22Rv1 (cell line): ENCODE data around the gene POLR2M.

ENCODE experiments used
- H3K27ac ChIP-seq: fragments of 450-650 bp; 2 replicates; pipeline ENCODE4 v1.5.1; 2017
- ZFX ChIP-seq: fragments of 450-650 bp; IDR thresholded peaks from 2 replicates; pipeline ENCODE4 v1.6.1; 2017; ENCODE audit warnings: antibody characterized with exemption, borderline replicate concordance
- TF ChIP-seq, protein P1 (sequence below): fragments of 450-650 bp; IDR thresholded peaks from 2 replicates; pipeline ENCODE4 v1.5.1; 2017; ENCODE audit warnings: mild to moderate bottlenecking

The POLR2M gene

DNA sequence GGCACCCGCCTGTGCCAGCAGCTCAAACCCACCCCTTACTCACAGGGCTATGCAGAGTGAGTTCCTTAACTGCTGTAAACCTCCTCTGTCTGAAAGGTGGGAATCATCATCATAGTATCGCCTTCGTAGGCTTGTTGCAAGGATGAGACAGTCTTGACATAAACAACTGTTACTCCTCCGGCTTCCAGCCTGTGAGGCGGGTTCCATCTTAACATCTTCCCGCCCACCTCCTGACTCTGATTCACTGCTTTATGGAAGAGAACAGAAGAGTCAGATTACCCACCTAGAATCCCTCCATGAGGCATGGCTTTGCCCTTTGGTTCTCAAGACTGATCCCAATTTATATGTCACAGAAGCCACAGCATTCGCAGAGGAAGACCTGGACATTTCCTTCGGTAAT, 21.9 kb downstream of the POLR2M start:
- TF ChIP-seq, protein P1, sequence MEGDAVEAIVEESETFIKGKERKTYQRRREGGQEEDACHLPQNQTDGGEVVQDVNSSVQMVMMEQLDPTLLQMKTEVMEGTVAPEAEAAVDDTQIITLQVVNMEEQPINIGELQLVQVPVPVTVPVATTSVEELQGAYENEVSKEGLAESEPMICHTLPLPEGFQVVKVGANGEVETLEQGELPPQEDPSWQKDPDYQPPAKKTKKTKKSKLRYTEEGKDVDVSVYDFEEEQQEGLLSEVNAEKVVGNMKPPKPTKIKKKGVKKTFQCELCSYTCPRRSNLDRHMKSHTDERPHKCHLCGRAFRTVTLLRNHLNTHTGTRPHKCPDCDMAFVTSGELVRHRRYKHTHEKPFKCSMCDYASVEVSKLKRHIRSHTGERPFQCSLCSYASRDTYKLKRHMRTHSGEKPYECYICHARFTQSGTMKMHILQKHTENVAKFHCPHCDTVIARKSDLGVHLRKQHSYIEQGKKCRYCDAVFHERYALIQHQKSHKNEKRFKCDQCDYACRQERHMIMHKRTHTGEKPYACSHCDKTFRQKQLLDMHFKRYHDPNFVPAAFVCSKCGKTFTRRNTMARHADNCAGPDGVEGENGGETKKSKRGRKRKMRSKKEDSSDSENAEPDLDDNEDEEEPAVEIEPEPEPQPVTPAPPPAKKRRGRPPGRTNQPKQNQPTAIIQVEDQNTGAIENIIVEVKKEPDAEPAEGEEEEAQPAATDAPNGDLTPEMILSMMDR: no peak
- TF ChIP-seq ZFX: no peak
- no peak overlapping the region for H3K27ac ChIP-seq

DNA sequence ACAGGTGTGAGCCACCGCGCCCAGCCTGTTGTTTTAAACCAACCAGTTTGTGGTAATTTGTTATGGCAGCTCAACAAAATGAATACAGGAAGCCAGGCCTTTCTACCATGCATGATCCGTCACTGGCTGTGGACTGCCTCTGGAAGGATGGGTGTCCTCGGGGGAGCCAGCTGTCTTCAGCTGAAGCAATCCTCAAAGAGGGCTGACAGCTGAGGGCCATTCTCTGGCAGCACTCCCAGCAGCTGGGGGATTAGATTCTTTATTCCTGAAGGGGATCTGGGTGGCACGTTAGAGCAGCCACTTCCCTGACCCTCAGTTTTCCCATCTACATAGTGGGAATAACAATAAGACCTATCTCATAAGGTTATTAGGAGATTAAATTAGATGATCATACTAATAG, 24.4 kb downstream of the POLR2M start:
- H3K27ac ChIP-seq: no peak overlapping the region
- TF ChIP-seq, protein P1: no peak
- no peak for TF ChIP-seq ZFX

DNA sequence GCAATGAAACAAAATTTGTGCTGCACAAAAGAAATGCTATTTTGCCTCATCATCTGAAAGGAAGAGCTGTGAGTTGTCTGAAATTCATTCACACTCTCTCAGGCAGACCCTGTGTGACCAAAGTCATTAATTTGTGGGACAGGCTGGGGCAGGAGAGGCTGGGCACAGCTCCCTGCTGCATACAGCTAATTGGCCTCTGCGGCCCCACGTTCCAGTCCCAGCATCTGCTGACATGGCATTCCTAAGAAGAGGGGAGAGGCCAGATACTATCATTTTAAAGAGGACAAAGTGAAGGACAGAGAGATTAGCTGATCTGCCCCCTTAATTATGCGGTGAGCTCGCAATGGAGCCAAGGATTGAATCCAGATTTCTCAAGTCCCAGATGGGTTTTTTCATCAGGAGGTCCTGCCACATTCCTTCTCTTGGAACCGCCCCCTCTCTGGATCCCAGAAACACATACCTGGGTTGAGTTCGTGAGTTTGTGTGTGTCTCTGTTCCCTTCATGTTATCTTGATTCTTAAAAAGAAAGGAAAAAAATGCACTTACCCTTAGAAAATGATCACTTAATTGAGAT, 25.1 kb downstream of the POLR2M start:
- TF ChIP-seq, protein P1: no peak
- no peak for TF ChIP-seq ZFX
- no peak overlapping the region for H3K27ac ChIP-seq

DNA sequence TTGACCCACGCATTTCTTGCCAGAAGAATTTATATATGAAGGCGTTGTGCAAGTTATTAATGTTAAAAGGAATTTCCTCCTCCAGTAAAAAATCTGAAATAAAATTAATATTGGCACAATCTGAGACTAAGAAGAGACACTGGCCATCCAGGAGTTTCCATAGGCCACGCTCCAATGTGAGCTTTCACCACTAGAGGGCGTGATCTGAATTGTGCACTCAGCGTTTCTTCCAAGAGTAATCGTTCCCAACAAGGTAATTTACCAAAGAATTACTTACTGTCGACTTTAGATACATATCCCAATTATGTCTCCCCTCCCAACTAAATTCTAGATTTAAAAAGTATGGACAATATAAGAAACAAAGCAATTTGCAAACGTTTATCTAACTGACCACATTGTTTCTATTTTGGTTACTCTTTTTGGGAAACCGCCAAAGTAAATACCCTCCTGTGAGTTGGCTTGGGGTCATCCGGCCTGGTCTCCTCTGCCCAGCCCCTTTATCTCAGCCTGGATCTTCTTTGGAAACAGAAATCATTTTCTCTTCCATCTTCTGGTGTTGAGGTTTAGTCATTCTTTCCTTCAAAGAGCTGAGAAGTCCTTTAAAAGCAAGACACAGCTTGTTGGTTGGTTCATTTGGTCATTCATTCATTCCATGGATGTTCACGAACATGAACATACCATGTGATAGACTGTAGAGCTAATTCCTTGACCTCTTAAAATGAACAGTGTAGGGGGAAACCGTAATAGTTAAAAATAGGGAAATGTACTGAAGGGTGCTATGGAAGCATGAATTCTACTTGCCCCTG, 26.2 kb downstream of the POLR2M start:
- H3K27ac ChIP-seq: no peak overlapping the region
- TF ChIP-seq, protein P1: peak; percentile 96
- no peak for TF ChIP-seq ZFX

DNA sequence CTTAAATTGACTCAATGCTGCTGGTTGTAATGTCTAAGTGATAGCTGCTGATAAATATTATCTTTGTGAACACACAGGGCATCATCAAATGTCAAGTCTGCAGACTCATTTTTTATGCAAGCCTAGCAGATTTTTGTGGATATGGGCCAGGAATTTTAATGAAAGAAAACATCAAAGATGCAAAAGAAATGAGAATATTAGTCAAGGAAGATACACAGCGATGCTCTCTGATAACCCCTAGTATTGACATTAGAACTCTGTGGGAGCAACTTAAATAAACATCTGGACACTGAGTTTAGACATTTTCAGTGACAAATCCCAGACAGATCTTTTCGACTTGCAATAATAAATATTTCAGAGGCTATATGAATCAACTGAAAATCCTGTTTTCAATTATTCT, 28.3 kb downstream of the POLR2M start:
- no peak for TF ChIP-seq ZFX
- TF ChIP-seq, protein P1: no peak
- H3K27ac ChIP-seq: no peak overlapping the region

DNA sequence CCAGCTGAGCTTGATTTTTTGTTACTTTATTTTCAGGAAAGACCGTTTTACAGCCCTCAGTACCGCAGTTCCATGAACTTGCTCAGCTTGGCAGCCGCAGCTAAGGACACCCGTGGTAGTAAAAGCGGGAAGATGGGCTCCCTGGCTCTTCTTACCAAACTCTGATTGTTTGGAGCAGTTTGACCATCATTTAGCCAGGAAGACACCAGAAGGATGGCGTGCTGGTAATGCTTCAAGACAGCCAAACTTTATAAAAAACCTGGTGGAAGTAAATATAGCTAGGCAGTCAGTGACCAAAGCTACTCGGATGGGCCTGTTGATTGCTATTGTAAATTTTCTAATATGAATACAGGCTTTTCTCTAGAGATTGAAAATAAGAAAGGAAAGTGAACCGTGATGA, 28.9 kb downstream of the POLR2M start:
- H3K27ac ChIP-seq: no peak overlapping the region
- TF ChIP-seq ZFX: no peak
- TF ChIP-seq, protein P1: no peak

DNA sequence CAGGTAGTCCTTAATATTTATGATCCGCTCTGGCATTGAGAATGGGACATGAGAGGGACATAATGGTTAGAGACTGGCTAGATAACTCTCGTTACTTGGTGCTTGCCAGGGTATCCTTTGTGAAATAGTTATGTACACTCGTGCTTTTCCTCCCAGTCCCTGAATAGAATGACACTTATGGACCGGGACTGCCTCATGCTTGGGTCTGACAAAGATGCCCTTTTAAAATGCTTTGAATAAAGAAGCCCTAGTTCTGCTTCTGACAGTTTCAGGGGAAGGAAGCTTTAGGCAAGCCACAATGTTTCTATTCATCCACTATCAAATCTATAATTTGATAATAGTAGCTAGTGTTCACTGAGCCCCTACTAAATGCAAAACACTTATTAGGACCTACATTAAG, 29.4 kb downstream of the POLR2M start:
- TF ChIP-seq, protein P1: no peak
- TF ChIP-seq ZFX: no peak
- no peak overlapping the region for H3K27ac ChIP-seq
